Upper lobe of right lung (tissue), 1 donor: ENCODE measurements around the gene GNAI3. TPM values are rescaled to one million over a fixed set of nuclear protein-coding genes. Genes with fewer than 3 reads are reported as not detected.

ENCODE experiments used
- ATAC-seq: fragments of 200-7000 bp; cut with Tn5 transposase; one replicate; pipeline ENCODE4 v1.9.1; 2020; ENCODE audit warnings: mild to moderate bottlenecking, moderate library complexity
- DNase-seq: peaks from one replicate; pipeline ENCODE4 v3.0.0-alpha.2; 2020
- H3K27ac ChIP-seq: fragments of 200-600 bp; one replicate; pipeline ENCODE4 v1.8.0; 2022
- H3K27me3 ChIP-seq: fragments of 200-600 bp; one replicate; pipeline ENCODE4 v1.8.0; 2022; ENCODE audit warnings: mild to moderate bottlenecking
- H3K36me3 ChIP-seq: fragments of 200-600 bp; one replicate; pipeline ENCODE4 v1.8.0; 2022
- H3K4me1 ChIP-seq: fragments of 200-600 bp; one replicate; pipeline ENCODE4 v1.8.0; 2022
- H3K4me3 ChIP-seq: fragments of 200-600 bp; one replicate; pipeline ENCODE4 v1.8.0; 2022; ENCODE audit warnings: mild to moderate bottlenecking
- H3K9me3 ChIP-seq: fragments of 200-600 bp; one replicate; pipeline ENCODE4 v1.8.0; 2022
- intact Hi-C: fragments of 100-400 bp; cut with DNase I; formaldehyde crosslinking; loops from one replicate; pipeline ENCODE4 v1.11.0; 2022
- total RNA-seq: library from RNA; stranded (reverse); fragmentation: NEBNext Ultra II Directional; extraction: Animal tissue kit (Norgen Biotek cat#: 25700); gene quantifications from one replicate; pipeline ENCODE4 v1.2.1, GENCODE V29; 2021
- TF ChIP-seq, protein P1 (sequence below): fragments of 200-600 bp; IDR thresholded peaks from one replicate; pipeline ENCODE4 v1.8.0; 2022; ENCODE audit warnings: antibody characterized with exemption
- donor health status: DM: no; HTN: yes; CAD: no; lungs with severe emphysema.

The GNAI3 gene
- total RNA-seq, 1 donor from 2014 or later, result 6.9 TPM

DNA sequence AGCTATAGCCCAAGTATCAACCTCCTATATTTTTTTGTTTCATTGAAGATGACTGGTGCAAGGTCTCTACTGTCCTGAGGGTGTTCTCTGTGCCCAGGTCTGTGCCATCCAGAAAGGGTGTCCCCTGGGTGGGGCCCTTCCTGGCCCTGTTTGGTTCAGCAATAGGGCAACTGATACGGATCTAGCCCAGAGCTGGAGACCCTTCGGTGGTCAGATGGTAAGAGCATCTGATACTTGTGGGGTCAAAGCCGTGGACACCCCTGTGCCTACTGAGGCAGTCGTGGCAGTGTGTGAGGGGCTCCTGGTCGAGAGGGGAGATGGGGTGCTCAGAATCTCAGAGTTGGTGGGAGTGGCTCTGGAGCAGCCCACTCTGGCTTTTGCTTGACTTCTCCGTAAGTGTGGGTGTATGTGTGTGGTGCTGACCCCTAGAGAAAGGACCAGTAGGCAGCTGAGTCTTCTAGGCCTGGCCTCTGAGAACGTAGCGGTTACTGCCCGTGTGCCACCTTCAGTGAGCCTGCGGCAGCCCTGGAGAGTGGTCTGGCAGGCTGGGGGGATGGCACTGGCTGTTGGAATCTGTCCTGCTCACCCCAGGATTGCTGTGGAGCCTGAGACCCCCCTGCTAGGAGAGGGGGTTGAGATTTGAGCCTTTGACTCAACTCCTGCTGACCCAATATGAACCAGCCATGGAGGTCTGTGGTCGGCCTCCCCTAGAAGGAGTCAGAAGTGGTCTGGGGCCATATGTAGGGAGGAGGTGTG lies 73.9 kb downstream of the GNAI3 start:
- Histone ChIP-seq H3K27me3 (no peaks in the 10 kb centered on the region), H3K27ac (no peak overlapping the region), H3K36me3 (peaks cover 11% of the 10 kb centered on the region), H3K9me3 (no peaks in the 10 kb centered on the region), H3K4me1 (peaks cover 41% of the 10 kb centered on the region), H3K4me3 (peak overlapping the region; percentile 83)
- TF ChIP-seq, protein P1, sequence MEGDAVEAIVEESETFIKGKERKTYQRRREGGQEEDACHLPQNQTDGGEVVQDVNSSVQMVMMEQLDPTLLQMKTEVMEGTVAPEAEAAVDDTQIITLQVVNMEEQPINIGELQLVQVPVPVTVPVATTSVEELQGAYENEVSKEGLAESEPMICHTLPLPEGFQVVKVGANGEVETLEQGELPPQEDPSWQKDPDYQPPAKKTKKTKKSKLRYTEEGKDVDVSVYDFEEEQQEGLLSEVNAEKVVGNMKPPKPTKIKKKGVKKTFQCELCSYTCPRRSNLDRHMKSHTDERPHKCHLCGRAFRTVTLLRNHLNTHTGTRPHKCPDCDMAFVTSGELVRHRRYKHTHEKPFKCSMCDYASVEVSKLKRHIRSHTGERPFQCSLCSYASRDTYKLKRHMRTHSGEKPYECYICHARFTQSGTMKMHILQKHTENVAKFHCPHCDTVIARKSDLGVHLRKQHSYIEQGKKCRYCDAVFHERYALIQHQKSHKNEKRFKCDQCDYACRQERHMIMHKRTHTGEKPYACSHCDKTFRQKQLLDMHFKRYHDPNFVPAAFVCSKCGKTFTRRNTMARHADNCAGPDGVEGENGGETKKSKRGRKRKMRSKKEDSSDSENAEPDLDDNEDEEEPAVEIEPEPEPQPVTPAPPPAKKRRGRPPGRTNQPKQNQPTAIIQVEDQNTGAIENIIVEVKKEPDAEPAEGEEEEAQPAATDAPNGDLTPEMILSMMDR, result no peak
- DNase-seq (no peak), ATAC-seq (no peak)
- intact Hi-C loops, result no loop called here

GRCh38 chr1:109622895-109623294 lies 74.5 kb downstream of the GNAI3 start:
- H3K27ac ChIP-seq, result peak overlapping the region; percentile 24
- H3K4me1 ChIP-seq, result peaks cover 41% of the 10 kb centered on the region
- TF ChIP-seq, protein P1, result no peak
- H3K27me3 ChIP-seq, result no peaks in the 10 kb centered on the region
- no peak overlapping the region for H3K4me3 ChIP-seq
- intact Hi-C loops, result no loop called here
- DNase-seq (no peak), ATAC-seq (no peak)
- no peaks in the 10 kb centered on the region for H3K9me3 ChIP-seq
- H3K36me3 ChIP-seq, result peaks cover 16% of the 10 kb centered on the region

DNA sequence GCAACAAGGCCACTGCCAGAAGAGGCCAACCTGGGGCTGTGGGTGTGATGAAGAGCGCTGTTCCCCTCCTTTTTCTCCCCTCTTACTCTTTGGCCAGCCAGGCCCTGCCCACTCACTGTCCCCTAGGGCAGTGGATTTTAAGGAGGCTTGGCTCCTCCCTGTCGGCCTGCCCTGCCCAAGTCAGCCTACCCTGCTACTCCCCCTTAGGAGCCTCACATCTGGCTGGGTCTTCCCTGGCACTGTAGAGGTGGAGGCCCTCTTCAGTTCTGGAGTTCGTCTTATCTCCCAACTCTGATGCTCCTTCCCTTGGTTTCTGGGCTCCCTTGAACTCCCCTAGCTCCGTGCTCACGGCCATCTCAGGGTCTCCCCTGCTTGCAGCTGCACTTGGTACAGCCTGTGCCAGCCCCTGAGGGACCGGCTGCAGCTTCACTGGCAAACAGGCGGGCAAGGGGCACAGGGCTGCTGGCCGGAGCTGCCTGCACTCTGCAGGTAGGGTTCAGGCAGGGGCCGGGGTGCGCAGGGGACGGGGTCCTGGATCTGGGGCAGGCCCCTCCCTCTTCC lies 75.3 kb downstream of the GNAI3 start:
- DNase-seq (no peak), ATAC-seq (no peak)
- intact Hi-C loops, result no loop called here
- Histone ChIP-seq H3K4me1 (peaks cover 40% of the 10 kb centered on the region), H3K36me3 (peaks cover 24% of the 10 kb centered on the region), H3K9me3 (no peaks in the 10 kb centered on the region), H3K27me3 (no peaks in the 10 kb centered on the region), H3K27ac (no peak overlapping the region), H3K4me3 (no peak overlapping the region)
- TF ChIP-seq, protein P1, result no peak

GRCh38 chr1:109624201-109625010 lies 76.0 kb downstream of the GNAI3 start:
- H3K4me3 ChIP-seq, result no peak overlapping the region
- intact Hi-C loops, result no loop called here
- H3K9me3 ChIP-seq, result no peaks in the 10 kb centered on the region
- ATAC-seq (no peak), DNase-seq (no peak)
- TF ChIP-seq, protein P1, result no peak
- H3K27ac ChIP-seq, result no peak overlapping the region
- peaks cover 33% of the 10 kb centered on the region for H3K4me1 ChIP-seq
- H3K27me3 ChIP-seq, result no peaks in the 10 kb centered on the region
- peaks cover 31% of the 10 kb centered on the region for H3K36me3 ChIP-seq

DNA sequence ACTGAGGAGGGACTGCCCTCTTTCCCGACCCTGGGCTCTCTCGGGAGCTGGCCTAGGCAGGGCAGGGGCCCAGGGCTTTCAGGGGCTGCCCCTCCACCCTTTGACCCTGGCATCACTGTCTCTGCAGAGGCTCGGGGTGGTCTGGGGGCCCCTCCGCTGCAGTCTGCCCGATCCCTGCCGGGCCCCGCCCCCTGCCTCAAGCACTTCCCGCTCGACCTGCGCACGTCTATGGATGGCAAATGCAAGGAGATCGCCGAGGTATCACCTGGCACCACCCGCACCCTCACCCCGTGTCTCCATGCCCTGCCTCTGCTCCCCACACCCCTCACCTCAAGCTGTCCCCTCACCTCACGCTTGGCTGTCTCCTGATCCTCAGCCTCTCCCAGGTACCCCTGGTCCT lies 76.8 kb downstream of the GNAI3 start:
- peaks cover 35% of the 10 kb centered on the region for H3K36me3 ChIP-seq
- no peaks in the 10 kb centered on the region for H3K27me3 ChIP-seq
- H3K9me3 ChIP-seq, result no peaks in the 10 kb centered on the region
- DNase-seq, result no peak
- ATAC-seq, result no peak
- intact Hi-C loops, result no loop called here
- TF ChIP-seq, protein P1, result no peak
- H3K4me1 ChIP-seq, result peaks cover 33% of the 10 kb centered on the region
- H3K27ac ChIP-seq, result no peak overlapping the region
- H3K4me3 ChIP-seq, result no peak overlapping the region
